Left ventricle myocardium superior (tissue), 1 donor: Measurements from ENCODE around the gene RNF144B. TPM values are rescaled to one million over a fixed set of nuclear protein-coding genes. Genes with fewer than 3 reads are reported as not detected.

Experiments used
- ATAC-seq: fragments of 200-7000 bp; cut with Tn5 transposase; one replicate; pipeline ENCODE4 v1.9.1; 2020; ENCODE audit warnings: mild to moderate bottlenecking, moderate library complexity
- DNase-seq: peaks from one replicate; pipeline ENCODE4 v3.0.0-alpha.2; 2020
- intact Hi-C: fragments of 100-400 bp; cut with micrococcal nuclease; formaldehyde crosslinking; loops from one replicate; pipeline ENCODE4 v1.11.0; 2022
- total RNA-seq: library from RNA; stranded (reverse); fragmentation: NEBNext Ultra II Directional; extraction: Animal tissue kit (Norgen Biotek cat#: 25700); gene quantifications from one replicate; pipeline ENCODE4 v1.2.1, GENCODE V29; 2021
- donor health status: DM: no; HTN: yes; CAD: no; lungs with severe emphysema.

RNF144B gene
- total RNA-seq, 1 donor from 2014 or later, result 22.2 TPM

GRCh38 chr6:18467741-18468502, 80.8 kb downstream of the RNF144B start:
- ATAC-seq (peak; percentile 51), DNase-seq (no peak)
- intact Hi-C loops, result no loop called here

DNA sequence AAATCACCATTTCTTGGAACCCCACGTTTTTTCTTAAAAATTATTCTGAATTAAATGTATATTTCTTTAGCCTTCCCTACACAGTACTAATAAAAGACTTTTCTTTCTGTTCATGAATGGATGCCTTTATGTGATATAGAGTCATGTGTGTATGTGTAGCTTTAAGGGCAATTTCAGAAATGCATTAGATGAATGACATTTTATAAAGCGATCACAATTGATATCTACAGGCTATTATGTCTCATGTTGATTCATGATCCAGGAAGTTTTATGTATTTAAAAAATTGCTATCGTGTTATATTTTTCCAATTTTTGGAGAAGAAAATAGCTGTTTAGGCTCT, 81.3 kb downstream of the RNF144B start:
- intact Hi-C loops, result no loop called here
- DNase-seq (no peak), ATAC-seq (no peak)

- ATAC-seq (no peak), DNase-seq (no peak)
- intact Hi-C loops, result no loop called here
Measured at GRCh38 chr6:18469536-18469935, 82.4 kb downstream of the RNF144B start.

GRCh38 chr6:18471232-18471964, 84.2 kb downstream of the RNF144B start:
- intact Hi-C loops, result no loop called here
- ATAC-seq, result peak; percentile 41

DNA sequence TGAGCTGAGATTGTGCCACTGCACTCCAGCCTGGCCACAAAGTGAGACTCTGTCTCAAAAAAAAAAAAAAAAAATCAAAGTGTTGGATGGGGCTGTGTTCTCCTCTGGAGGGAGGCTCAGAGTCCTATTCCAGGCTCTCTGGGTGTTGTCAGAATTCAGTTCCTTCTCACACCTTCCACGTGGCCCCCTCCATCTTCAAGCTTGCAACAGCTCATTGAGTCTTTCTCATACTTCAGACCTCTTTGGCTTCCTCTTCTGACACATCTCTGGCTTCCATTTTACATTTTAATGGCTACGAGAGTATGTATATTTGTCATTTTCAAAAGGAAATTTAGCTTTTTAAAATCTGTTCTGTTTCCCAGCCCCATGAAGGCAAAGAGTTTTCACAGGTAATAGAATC, 85.8 kb downstream of the RNF144B start:
- DNase-seq (no peak), ATAC-seq (no peak)
- intact Hi-C loops, result no loop called here

More at GRCh38 chr6:18471232-18471964, 84.2 kb downstream of the RNF144B start:
- DNase-seq, result no peak

GRCh38 chr6:18473755-18474154, 86.6 kb downstream of the RNF144B start:
- ATAC-seq (no peak), DNase-seq (no peak)
- intact Hi-C loops, result no loop called here

- intact Hi-C loops, result no loop called here
- DNase-seq (no peak), ATAC-seq (peak; percentile 41)
Measured at GRCh38 chr6:18477301-18477941, 90.3 kb downstream of the RNF144B start.

DNA sequence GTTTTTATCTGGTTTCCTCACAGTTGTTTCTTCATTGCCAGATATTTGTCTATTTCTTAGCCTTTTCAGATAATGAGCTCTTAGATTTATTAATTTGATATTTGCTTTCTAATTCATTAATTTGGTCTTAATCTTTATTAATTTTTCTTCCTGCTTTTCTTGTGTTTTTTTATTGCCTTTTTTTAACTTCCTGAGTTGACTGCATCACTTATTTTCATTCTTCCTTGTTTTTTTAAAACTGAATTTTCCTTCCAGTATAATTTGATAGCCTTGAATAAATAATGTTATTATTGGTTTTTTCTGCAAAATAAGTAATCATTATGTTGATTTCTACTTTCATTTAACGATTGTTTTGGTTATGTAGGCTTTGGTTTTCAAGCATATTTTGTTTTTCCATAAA, 91.5 kb downstream of the RNF144B start:
- intact Hi-C loops, result no loop called here
- DNase-seq (no peak), ATAC-seq (no peak)

- DNase-seq, result no peak
- intact Hi-C loops, result no loop called here
- ATAC-seq, result no peak
Measured at GRCh38 chr6:18481870-18482269, 94.7 kb downstream of the RNF144B start.

- intact Hi-C loops, result no loop called here
- no peak for ATAC-seq
- no peak for DNase-seq
Measured at GRCh38 chr6:18485660-18486435, 98.7 kb downstream of the RNF144B start.

- DNase-seq (no peak), ATAC-seq (no peak)
- intact Hi-C loops, result no loop called here
Measured at GRCh38 chr6:18488004-18488403, 100.9 kb downstream of the RNF144B start.

GRCh38 chr6:18488526-18489270, 101.5 kb downstream of the RNF144B start:
- ATAC-seq (no peak), DNase-seq (no peak)
- intact Hi-C loops, result no loop called here

DNA sequence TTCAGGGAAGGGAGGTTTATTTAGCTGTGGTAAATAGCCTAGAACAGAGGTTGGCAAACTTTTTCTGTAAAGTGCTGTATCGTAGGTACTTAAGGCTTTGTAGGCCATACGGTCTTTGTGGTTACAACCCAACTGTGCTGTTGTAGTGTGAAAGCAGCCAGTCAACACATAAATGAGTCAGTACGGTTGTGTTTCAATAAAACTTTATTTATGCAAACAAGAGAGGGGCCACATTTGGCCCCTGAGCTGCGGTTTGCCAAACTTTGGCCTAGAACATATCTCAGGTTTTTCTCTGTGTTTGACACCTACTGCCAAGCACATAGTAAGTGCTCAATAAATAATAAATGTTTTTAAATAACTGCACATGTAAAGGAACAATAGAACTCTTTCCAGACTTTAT, 102.2 kb downstream of the RNF144B start:
- intact Hi-C loops, result no loop called here
- ATAC-seq, result no peak
- DNase-seq, result no peak

DNA sequence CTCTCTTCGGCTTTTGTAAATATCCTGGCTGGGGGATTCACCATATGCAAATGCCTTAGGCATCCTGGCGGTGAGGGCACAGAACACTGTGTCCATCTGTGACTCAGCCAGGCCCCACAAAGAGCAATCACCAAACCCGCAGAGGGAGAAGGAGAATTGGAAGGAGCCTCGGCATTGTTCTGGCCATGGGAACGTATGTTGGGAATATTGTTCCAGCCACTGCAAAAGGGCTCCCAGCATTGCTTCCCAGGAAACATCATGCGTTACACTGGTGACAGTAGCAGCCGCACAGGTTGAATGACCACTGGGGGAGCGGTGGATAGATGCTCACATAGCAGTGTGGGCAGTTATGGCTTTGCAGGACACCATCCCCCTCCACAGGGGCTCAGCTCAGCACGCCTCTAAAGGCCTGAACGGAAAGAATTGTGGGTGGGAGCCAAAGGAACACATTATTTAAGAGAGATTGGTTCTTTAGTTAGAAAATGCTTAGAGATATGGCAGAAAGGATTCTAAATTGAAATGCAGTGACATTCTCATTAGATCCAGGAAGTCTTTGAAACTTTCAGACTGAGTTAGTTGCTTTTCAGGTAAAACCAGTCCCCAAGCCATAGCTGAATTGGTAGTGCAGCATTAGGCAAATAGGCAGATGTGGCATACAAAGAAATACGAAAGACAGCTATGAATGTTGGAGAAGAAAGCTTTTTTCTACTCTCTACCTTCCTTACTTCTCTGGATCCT, 104.3 kb downstream of the RNF144B start:
- DNase-seq, result no peak
- intact Hi-C loops, result no loop called here
- ATAC-seq, result no peak

GRCh38 chr6:18492972-18493371, 105.8 kb downstream of the RNF144B start:
- ATAC-seq, result no peak
- intact Hi-C loops, result no loop called here
- DNase-seq, result no peak

- intact Hi-C loops, result no loop called here
- ATAC-seq (no peak), DNase-seq (no peak)
Measured at GRCh38 chr6:18493382-18493891, 106.3 kb downstream of the RNF144B start.

DNA sequence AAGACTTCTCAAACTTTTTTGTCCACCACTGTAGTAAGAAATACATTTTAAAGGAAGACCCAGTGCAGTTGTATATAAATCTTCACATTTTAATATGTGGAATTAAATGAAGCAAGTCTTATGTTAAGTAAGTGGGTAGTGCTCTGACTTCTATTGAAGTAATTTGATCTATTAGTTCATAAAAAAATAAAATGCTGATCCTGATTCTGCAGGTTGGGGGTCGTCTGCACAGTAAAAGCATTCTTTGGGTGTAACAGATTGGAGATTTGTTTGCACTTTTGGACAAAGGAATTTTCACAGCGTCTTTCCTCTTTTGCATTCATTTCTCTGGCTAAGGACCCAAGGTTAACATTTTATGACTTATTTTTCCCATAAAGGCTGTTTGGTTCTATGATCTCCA, 106.8 kb downstream of the RNF144B start:
- intact Hi-C loops, result no loop called here
- DNase-seq (no peak), ATAC-seq (no peak)

DNA sequence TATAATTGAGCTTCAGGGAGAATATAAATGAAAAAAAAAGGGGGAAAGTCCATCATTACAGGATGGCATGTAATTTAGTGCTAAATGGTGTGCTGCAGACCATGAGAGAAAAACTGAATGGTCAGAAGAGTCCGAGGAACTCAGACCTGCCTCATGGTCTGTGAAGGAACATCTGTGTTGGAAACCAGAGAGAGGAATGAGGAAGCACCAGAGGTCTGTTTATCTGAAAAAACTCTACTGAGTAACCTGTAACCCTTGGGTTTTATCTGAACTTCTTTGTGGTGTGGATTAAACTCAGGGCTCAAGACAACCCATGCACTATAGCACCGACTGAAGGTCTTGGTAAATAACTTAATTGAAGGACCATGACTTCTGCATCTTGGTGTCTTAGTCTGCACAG, 108.1 kb downstream of the RNF144B start:
- ATAC-seq, result no peak
- DNase-seq, result no peak
- intact Hi-C loops, result no loop called here
